ENCODE data around the gene POU2AF1. TPM values are rescaled to one million over a fixed set of nuclear protein-coding genes. Genes with fewer than 3 reads are reported as not detected.

POU2AF1 gene
- total and polyA plus RNA-seq, 2 of the 8 experiments (the other 6 are each of a cell fraction or from before 2014, with no cell fraction given): not detected

DNA sequence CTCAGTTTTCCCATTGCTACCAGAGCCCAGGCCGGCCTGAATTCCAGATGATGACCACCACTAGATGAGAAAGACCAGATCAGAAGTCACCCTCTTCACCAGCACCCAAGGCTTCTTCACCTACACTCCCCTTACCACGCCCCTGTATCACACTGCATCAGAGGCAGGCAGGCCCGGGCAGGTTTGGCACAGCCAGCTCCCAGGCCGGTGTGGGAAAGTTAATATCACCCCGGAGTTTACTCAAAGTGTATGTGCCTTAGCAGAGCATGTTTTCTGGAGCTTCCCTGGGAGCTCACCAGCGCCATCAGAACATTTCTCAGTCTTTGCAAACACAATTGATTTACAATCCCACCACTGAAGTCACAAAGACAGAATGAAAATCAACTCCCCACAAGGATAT, 47.5 kb upstream of the POU2AF1 start:
- H3K9me3 ChIP-seq (ENCODE audit: insufficient read depth in 2 of 2, low read depth in 1 of 2, low read length in 1 of 2): no peaks in the 10 kb centered on the region
- no peak overlapping the region for H3K9ac ChIP-seq (replicated peaks in 1 of 4; ENCODE audit: extremely low read depth in 1 of 4, low read depth in 3 of 4, low read length in 3 of 4)
- no peak overlapping the region for H4K5ac ChIP-seq (ENCODE audit: insufficient read length, low read depth, low read length)
- no peaks in the 10 kb centered on the region for H3K27me3 ChIP-seq (replicated peaks in 1 of 4; ENCODE audit: control insufficient read depth in 3 of 4, extremely low read depth in 1 of 4, insufficient read depth in 3 of 4, low read length in 3 of 4)
- DNase-seq (ENCODE audit: low read depth in 1 of 2, low spot score in 2 of 2) (no peak), FAIRE-seq (no peak)
- H2AFZ ChIP-seq (ENCODE audit: low read length): no peak overlapping the region
- no peak overlapping the region for H2BK15ac ChIP-seq (ENCODE audit: low read length)
- 90% methylated on average over 6 of the region's 6 CpGs; no CpG with 5 or more reads in 1 of the 2 experiments for WGBS, 2 experiments (ENCODE audit: extremely low coverage in 1 of 2, insufficient coverage in 1 of 2, insufficient read length in 1 of 2, insufficient replicate concordance in 2 of 2, low coverage in 1 of 2, low lambda C conversion rate in 2 of 2, missing lambda C conversion rate in 1 of 2)
- H2BK20ac ChIP-seq (ENCODE audit: low read length): no peak overlapping the region
- H2BK12ac ChIP-seq (ENCODE audit: low read depth, low read length): no peak overlapping the region
- no peak overlapping the region for H2BK5ac ChIP-seq (ENCODE audit: low read depth, low read length)
- H3K79me2 ChIP-seq (ENCODE audit: control insufficient read depth in 1 of 2, insufficient read depth in 2 of 2, low read length in 2 of 2): no peaks in the 10 kb centered on the region
- no peak overlapping the region for H3K4me2 ChIP-seq (ENCODE audit: insufficient read depth in 1 of 2, low read depth in 2 of 2, low read length in 2 of 2)
- no peak overlapping the region for H4K8ac ChIP-seq (ENCODE audit: extremely low read depth, insufficient read depth, low read length)
- H3K18ac ChIP-seq (ENCODE audit: extremely low read depth, low read length): no peak overlapping the region
- no peak overlapping the region for H2AK5ac ChIP-seq (ENCODE audit: low read depth, low read length)
- no peak overlapping the region for H2BK120ac ChIP-seq (replicated peaks; ENCODE audit: low read depth, low read length)
- no peak overlapping the region for H4K91ac ChIP-seq (replicated peaks; ENCODE audit: insufficient read length, low read length)
- H3K27ac ChIP-seq (ENCODE audit: low read depth, low read length): no peak overlapping the region
- H3K79me1 ChIP-seq (ENCODE audit: low read depth, low read length): no peaks in the 10 kb centered on the region
- peaks cover 0 to 3% (median 0%) of the 10 kb centered on the region in 4 experiments; a peak in 1 of 7 replicates for H3K4me1 ChIP-seq (replicated peaks in 1 of 4; ENCODE audit: control insufficient read depth in 3 of 4, insufficient read depth in 4 of 4, low read length in 3 of 4)
- H3K36me3 ChIP-seq (ENCODE audit: control insufficient read depth in 2 of 4, insufficient read depth in 4 of 4, low read length in 3 of 4): no peaks in the 10 kb centered on the region
- H3K4me3 ChIP-seq (ENCODE audit: extremely low read depth in 1 of 4, insufficient read depth in 2 of 4, low read depth in 3 of 4, low read length in 4 of 4): no peak overlapping the region
- H3K56ac ChIP-seq (replicated peaks; ENCODE audit: insufficient read length, low read depth, low read length): no peak overlapping the region
- no peaks in the 10 kb centered on the region for H4K20me1 ChIP-seq (replicated peaks in 1 of 2; ENCODE audit: control insufficient read depth in 1 of 2, insufficient read depth in 2 of 2, low read length in 2 of 2)
- H3K23ac ChIP-seq (ENCODE audit: insufficient read length): no peak overlapping the region
- no peak overlapping the region for H3K14ac ChIP-seq (ENCODE audit: insufficient read length)
- no peaks in the 10 kb centered on the region for H3K23me2 ChIP-seq (ENCODE audit: low read depth, low read length)
- TF ChIP-seq CHD1 (IDR thresholded peaks at IDR 0.05; ENCODE audit: low read depth, low read length) (no peak), MAFK (IDR thresholded peaks at IDR 0.05; ENCODE audit: low read depth, low read length) (no peak), POLR2AphosphoS5 (IDR thresholded peaks at IDR 0.05; ENCODE audit: low read depth, low read length) (no peak), HDAC2 (IDR thresholded peaks at IDR 0.05; ENCODE audit: borderline replicate concordance in 1 of 2, low read depth in 2 of 2, low read length in 2 of 2) (no peak), TEAD4 (IDR thresholded peaks at IDR 0.05; ENCODE audit: low read depth, low read length) (no peak), EGR1 (IDR thresholded peaks at IDR 0.05; ENCODE audit: borderline replicate concordance, low read depth, low read length) (no peak), BRCA1 (IDR thresholded peaks at IDR 0.05; ENCODE audit: low read depth, low read length) (no peak), EP300 (IDR thresholded peaks at IDR 0.05; ENCODE audit: borderline replicate concordance in 1 of 2, low read depth in 2 of 2, low read length in 2 of 2) (no peak), ZNF274 (IDR thresholded peaks at IDR 0.05; ENCODE audit: borderline replicate concordance, extremely low read depth, low read length) (no peak), ASH2L (IDR thresholded peaks at IDR 0.05; ENCODE audit: low read length) (no peak), KDM4A (IDR thresholded peaks at IDR 0.05; ENCODE audit: low read depth, low read length, severe bottlenecking) (no peak)
- TF ChIP-seq, protein P1, sequence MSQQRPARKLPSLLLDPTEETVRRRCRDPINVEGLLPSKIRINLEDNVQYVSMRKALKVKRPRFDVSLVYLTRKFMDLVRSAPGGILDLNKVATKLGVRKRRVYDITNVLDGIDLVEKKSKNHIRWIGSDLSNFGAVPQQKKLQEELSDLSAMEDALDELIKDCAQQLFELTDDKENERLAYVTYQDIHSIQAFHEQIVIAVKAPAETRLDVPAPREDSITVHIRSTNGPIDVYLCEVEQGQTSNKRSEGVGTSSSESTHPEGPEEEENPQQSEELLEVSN (IDR thresholded peaks at IDR 0.05): no peak
- TF ChIP-seq, protein P2, sequence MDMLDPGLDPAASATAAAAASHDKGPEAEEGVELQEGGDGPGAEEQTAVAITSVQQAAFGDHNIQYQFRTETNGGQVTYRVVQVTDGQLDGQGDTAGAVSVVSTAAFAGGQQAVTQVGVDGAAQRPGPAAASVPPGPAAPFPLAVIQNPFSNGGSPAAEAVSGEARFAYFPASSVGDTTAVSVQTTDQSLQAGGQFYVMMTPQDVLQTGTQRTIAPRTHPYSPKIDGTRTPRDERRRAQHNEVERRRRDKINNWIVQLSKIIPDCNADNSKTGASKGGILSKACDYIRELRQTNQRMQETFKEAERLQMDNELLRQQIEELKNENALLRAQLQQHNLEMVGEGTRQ (IDR thresholded peaks at IDR 0.05; ENCODE audit: low read length): no peak
- no peak overlapping the region for H3K4ac ChIP-seq (replicated peaks; ENCODE audit: insufficient read length, low read depth, low read length)
- ChIA-PET POLR2A (ENCODE audit: partially characterized antibody) (no interaction called here), CTCF (ENCODE audit: partially characterized antibody) (interaction anchor here (0.8 to 22.4 kb wide), 17 partner anchors 9 to 992 kb away, joined by 3 to 484 read pairs (median 4); partner anchors contain the start of gene POU2AF3)

Measured in H1 (cell line).